GM19023 (cell line): ENCODE data around the gene MUC13.

Source experiments
- ATAC-seq: cut with Tn5 transposase; IDR thresholded peaks from one replicate; pipeline ENCODE4 v1.9.1; 2021; ENCODE audit warnings: mild to moderate bottlenecking, moderate library complexity; ENCODE audit not compliant: unreplicated experiment

The MUC13 gene

GRCh38 chr3:124951511-124952281 is 17.1 kb upstream of the MUC13 start:
- ATAC-seq, result no peak

GRCh38 chr3:124950026-124950425 is 15.5 kb upstream of the MUC13 start:
- no peak for ATAC-seq

- no peak for ATAC-seq
These were observed 8.1 kb upstream of the MUC13 start for GRCh38 chr3:124942613-124943012.

GRCh38 chr3:124941771-124942170 is 7.2 kb upstream of the MUC13 start:
- ATAC-seq, result no peak

- no peak for ATAC-seq
These were observed 5.1 kb upstream of the MUC13 start for GRCh38 chr3:124939661-124940060.

- ATAC-seq, result no peak
These were observed 4.3 kb upstream of the MUC13 start for GRCh38 chr3:124938896-124939295.

- no peak for ATAC-seq
These were observed 2.5 kb upstream of the MUC13 start for GRCh38 chr3:124937049-124937448.

GRCh38 chr3:124935794-124936542 is 1.4 kb upstream of the MUC13 start:
- ATAC-seq, result no peak

- peak; percentile 65 for ATAC-seq
These were observed 713 bp upstream of the MUC13 start for GRCh38 chr3:124935264-124935663.

GRCh38 chr3:124928333-124929202 is 6.0 kb downstream of the MUC13 start:
- no peak for ATAC-seq

- ATAC-seq, result no peak
These were observed 6.9 kb downstream of the MUC13 start for GRCh38 chr3:124927574-124928045.

- ATAC-seq, result no peak
These were observed 8.0 kb downstream of the MUC13 start for GRCh38 chr3:124926426-124927101.

GRCh38 chr3:124924741-124925140 is 9.8 kb downstream of the MUC13 start:
- ATAC-seq, result no peak

- no peak for ATAC-seq
These were observed 10.7 kb downstream of the MUC13 start for GRCh38 chr3:124923833-124924232.

GRCh38 chr3:124920718-124921117 is 13.8 kb downstream of the MUC13 start:
- no peak for ATAC-seq

GRCh38 chr3:124919756-124920155 is 14.8 kb downstream of the MUC13 start:
- no peak for ATAC-seq

- no peak for ATAC-seq
These were observed 16.0 kb downstream of the MUC13 start for GRCh38 chr3:124918524-124918923.

- no peak for ATAC-seq
These were observed 17.6 kb downstream of the MUC13 start for GRCh38 chr3:124916837-124917409.

- no peak for ATAC-seq
These were observed 19.3 kb downstream of the MUC13 start for GRCh38 chr3:124915254-124915653.

GRCh38 chr3:124907957-124908356 is 26.6 kb downstream of the MUC13 start:
- no peak for ATAC-seq
